ENCODE measurements around the gene MYL1.

MYL1 gene

DNA sequence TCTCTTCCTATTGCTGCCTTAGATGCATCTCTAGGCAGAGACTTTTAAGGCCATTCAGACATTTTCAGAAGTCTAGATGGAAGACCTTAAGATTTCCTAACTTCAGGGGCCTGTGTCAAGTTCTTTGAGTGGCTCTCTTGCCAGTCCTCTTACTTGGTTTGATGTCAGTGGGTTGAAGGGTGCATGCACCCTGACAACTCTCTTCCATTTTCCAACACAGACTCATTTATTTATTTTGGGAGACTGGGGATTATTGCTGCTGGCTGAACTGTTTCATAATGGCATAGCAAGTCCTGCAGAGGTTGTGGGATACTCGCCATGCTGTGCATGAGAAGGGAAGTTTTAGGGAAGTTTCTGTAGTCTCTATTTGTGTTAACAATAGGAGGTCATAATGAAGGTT lies 50.7 kb downstream of the MYL1 start:
- no peak for DNase-seq

DNA sequence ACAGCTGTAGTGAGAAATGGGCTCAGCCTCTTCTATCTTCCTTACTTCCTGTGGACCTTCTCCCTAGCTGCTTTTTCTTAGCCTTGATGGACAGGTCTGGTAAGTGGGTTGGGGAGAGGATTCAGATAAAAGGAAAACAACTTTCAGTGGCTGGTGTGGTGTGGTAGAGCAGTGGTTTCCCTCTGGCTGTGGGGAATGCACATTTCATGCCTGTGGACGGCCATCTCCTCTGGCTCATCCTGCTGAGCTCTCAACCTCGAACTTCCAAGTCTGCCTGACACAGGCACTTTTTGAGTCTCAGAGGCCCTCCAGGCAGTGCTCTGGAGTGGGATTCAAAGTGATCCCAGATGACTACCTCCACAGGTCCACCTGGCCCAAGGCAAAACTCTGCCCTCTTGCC lies 51.1 kb downstream of the MYL1 start:
- no peak for DNase-seq

DNA sequence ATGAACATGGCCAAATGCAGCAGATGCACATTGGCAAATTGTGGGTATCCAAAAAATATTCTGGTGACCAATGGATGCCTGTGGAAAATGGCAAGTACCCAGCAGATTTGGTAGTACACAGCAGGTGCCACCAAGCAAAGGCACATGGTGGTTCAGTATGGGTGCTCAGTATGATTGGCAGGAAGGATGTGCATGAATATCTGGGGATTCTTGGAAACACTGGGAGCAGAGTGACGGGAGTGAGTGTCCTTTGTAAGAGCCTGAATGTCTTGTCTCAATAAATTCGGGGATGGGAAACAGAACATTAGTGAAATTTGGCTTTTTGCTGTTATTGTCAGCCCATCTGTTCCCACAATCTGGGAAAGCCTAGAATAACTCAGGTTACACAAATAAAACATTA lies 52.9 kb downstream of the MYL1 start:
- no peak for DNase-seq

DNA sequence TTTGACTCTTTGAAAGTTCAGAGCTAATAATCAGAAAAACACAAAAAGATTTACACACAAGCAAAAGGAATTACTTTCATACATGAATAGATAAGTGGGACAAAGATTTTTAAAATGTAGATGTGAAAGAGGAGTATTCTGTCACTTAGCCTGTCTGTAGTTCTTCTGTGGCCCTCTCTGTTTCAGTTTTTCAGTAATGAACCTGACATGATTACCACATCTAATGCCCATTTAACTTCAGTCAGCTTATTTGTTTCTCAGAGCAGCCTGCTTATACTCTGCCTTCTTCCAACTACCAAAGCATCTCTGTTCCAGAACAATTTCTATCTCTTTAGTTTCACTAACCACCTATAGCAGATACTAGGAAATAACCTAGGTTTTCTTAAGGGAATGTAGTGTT lies 55.3 kb downstream of the MYL1 start:
- DNase-seq, result no peak

DNA sequence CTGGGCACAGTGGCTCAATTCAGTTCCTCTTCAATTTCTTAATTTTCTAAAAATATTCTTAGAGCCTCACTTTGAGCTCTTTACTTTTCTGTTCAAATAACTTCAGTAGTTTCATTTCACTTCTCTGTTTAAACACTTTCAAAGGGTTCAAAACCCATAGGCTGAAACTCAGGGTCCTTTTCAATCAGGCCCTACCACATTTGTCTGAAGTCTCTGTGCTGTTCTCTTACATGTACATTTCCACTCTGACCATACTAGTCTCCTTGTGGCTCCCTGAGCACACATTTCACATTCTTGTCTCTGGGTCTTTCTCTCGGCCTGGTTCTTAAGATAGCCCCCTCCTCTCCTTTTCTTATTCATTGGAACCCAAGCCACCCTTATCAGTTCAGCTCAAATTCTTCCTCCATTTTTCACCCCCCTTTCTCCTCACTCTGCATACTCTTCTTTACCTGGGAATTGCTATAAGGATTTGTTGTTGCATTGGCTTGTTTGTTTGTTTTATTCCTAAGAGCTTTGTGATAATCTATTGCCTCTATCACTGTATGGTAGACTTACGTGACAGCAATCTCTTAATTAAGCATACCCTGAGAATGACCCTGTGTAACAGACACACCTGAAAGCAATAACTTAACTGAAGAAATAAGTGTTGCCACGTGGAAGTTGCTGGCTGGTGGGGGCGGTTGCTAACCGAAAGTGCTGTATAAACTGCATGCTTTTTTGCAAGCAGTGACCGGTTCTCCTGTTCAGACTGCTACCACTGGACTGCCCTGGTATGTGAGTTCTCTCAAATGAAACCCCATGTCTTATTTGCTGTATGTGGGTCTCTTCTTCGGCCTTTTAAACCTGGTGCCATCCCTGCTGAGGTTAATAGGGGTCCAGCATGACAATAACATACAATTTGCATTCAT lies 62.0 kb downstream of the MYL1 start:
- DNase-seq, result no peak

DNA sequence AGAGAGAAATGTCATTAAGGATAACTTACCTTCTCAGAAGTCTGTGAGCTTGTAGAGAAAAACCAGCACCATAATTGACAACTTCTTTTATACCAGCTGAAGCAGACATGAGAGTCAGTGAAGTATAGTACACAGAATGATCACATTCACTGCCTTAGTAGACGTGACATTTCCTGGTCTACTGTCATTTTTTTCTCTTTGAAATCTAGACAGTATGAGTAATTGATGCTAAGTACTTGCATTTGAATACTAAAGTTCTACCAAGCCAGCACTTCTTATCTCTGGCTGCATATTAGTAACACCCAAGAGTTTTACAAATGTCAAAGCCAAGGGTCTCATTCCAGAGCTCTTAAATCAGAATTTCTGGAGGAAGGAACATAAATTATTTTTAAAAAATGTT lies 64.4 kb downstream of the MYL1 start:
- no peak for DNase-seq

All from activated gamma-delta T cell treated with Interleukin-2 at 50 U/mL for 16 hours (primary cell).